Sigmoid colon (tissue), 7 donors: ENCODE results near the gene GATD1. TPM values are rescaled to one million over a fixed set of nuclear protein-coding genes. Genes with fewer than 3 reads are reported as not detected.

Experiments used
- DNase-seq: peaks from one replicate; pipeline ENCODE4 v3.0.0-alpha.2; 2019
- H3K27ac ChIP-seq, 4 donors: fragments of 200-600 bp; sonication (generic); one replicate each; pipeline ENCODE4 v1.5.1; 2016 to 2019; ENCODE audit warnings: mild to moderate bottlenecking in 1 of 4
- H3K27me3 ChIP-seq, 3 donors: fragments of 200-600 bp; sonication (generic); one replicate each; pipeline ENCODE4 v1.5.1; 2019; ENCODE audit warnings: mild to moderate bottlenecking in 1 of 3
- H3K36me3 ChIP-seq, 4 donors: fragments of 200-600 bp; sonication (generic); one replicate each; pipeline ENCODE4 v1.5.1; 2016 to 2019
- H3K4me1 ChIP-seq, 4 donors: fragments of 200-600 bp; sonication (generic); one replicate each; pipeline ENCODE4 v1.5.1; 2017 to 2019
- H3K4me3 ChIP-seq, 4 donors: fragments of 200-600 bp; sonication (generic); one replicate each; pipeline ENCODE4 v1.5.1; 2017 to 2019; ENCODE audit warnings: mild to moderate bottlenecking in 2 of 4, moderate library complexity in 1 of 4
- H3K9me3 ChIP-seq, 4 donors: fragments of 200-600 bp in 3 of 4; sonication (generic) in 3 of 4; one replicate each; pipeline versions ENCODE4 v1.5.1 to v1.6.1; 2013 to 2019
- EP300 ChIP-seq, 4 donors: sonication (generic); formaldehyde crosslinking; IDR thresholded peaks; one replicate each; pipeline ENCODE4 v1.6.1; 2017; ENCODE audit warnings: antibody characterized with exemption in 4 of 4
- POLR2A ChIP-seq, 2 donors: fragments of 450-650 bp; IDR thresholded peaks; one replicate each; pipeline ENCODE4 v1.6.1; 2016; ENCODE audit warnings: antibody characterized with exemption in 2 of 2, mild to moderate bottlenecking in 2 of 2, moderate library complexity in 2 of 2
- POLR2AphosphoS5 ChIP-seq, 4 donors: sonication (generic); formaldehyde crosslinking; IDR thresholded peaks; one replicate each; pipeline ENCODE4 v1.6.1; 2017; ENCODE audit warnings: antibody characterized with exemption in 4 of 4
- WGBS, 2 donors: extraction: QIAGEN DNeasy Blood & Tissue Kit; methylation state at CpG; one replicate each; pipeline ENCODE4 v1.1.7; 2013; 5-methylcytosine and 5-hydroxymethylcytosine counted together
- intact Hi-C: fragments of 100-400 bp; cut with DNase I; formaldehyde crosslinking; loops from one replicate; pipeline ENCODE4 v1.15.1; 2023
- polyA plus RNA-seq, 3 donors: library from polyadenylated mRNA; stranded (reverse); fragments of 200-250 nt; gene quantifications; one replicate each; pipeline ENCODE4 v1.2.3, GENCODE V29; 2013
- total RNA-seq, 4 donors: library from RNA; depleted of rRNA; stranded (reverse); fragments of >200 nt; gene quantifications; one replicate each; pipeline ENCODE4 v1.1.0, GENCODE V29; 2016
- TF ChIP-seq, protein P1 (sequence below), 4 experiments: fragments of 450-650 bp in 3 of 4; fragments of 200-600 bp in 1 of 4; IDR thresholded peaks; one replicate each; pipeline ENCODE4 v1.5.1; 2016 to 2019; ENCODE audit warnings: antibody characterized with exemption in 4 of 4, mild to moderate bottlenecking in 3 of 4, moderate library complexity in 2 of 4
- donor health status: healthy with polysubstance abuse.
- donor health status: Bipolar disorder and iron deficiency.
- donor health status: healthy.

GATD1 gene
- total and polyA plus RNA-seq, 7 donors, result 6.7 to 55.9 (median 15.7) TPM

DNA sequence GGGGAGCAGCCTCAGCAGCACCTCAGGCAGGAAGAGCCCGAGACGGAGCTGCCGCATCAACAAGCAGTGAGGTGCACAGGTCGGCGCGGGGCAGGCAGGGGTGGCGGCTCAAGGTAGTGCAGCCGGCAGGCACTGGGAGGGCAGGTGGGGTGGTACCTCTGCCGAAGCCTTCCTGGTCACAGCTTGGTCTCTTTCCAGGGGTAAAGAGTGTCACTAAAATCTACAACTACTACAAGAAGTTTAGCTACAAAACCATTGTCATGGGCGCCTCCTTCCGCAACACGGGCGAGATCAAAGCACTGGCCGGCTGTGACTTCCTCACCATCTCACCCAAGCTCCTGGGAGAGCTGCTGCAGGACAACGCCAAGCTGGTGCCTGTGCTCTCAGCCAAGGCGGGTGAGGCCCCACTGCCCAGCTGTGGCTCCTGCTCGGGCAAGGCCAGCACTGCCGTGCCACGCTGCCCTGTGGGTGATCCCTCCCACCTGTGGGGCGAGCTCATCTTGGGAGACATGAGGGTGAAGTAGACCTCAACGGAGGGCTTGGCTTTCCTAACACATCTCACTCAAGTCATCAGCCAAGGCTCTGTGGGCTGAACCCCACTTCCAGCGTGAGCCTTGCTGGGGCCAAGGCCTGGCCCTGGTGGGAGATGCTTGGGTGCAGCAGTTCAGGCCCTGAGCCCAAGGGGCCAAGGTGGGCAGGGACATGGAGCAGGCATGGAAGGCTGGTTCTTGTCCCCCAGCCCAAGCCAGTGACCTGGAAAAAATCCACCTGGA lies 13.6 kb downstream of the GATD1 start:
- TF ChIP-seq POLR2AphosphoS5 (IDR thresholded peaks at IDR 0.05) (no peak), POLR2A (IDR thresholded peaks at IDR 0.05) (no peak), EP300 (IDR thresholded peaks at IDR 0.05) (no peak)
- TF ChIP-seq, protein P1, sequence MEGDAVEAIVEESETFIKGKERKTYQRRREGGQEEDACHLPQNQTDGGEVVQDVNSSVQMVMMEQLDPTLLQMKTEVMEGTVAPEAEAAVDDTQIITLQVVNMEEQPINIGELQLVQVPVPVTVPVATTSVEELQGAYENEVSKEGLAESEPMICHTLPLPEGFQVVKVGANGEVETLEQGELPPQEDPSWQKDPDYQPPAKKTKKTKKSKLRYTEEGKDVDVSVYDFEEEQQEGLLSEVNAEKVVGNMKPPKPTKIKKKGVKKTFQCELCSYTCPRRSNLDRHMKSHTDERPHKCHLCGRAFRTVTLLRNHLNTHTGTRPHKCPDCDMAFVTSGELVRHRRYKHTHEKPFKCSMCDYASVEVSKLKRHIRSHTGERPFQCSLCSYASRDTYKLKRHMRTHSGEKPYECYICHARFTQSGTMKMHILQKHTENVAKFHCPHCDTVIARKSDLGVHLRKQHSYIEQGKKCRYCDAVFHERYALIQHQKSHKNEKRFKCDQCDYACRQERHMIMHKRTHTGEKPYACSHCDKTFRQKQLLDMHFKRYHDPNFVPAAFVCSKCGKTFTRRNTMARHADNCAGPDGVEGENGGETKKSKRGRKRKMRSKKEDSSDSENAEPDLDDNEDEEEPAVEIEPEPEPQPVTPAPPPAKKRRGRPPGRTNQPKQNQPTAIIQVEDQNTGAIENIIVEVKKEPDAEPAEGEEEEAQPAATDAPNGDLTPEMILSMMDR (IDR thresholded peaks at IDR 0.05), result no peak
- Histone ChIP-seq H3K4me3 (no peak overlapping the region), H3K9me3 (no peaks in the 10 kb centered on the region), H3K36me3 (peaks cover 20 to 85% (median 44%) of the 10 kb centered on the region in 4 donors), H3K27ac (no peak overlapping the region), H3K4me1 (no peaks in the 10 kb centered on the region), H3K27me3 (no peaks in the 10 kb centered on the region)
- intact Hi-C loops, result no loop called here
- DNase-seq, result no peak
- WGBS, 2 donors, result 69 to 88% methylated on average over 22 of the region's 22 CpGs

DNA sequence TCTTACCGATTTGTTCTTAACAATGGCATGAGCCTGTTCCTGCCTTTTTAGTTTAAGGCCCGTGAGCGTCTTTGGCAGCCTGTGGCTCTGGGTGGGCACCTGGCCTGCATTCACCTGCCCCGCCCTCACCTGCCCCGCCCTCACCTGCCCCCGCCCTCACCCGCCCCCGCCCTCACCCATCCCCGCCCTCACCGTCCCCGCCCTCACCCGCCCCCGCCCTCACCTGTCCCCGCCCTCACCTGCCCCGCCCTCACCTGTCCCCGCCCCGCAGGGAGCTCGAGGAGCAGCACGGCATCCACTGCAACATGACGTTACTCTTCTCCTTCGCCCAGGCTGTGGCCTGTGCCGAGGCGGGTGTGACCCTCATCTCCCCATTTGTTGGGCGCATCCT lies 14.2 kb downstream of the GATD1 start:
- no peaks in the 10 kb centered on the region for H3K27me3 ChIP-seq
- TF ChIP-seq POLR2AphosphoS5 (IDR thresholded peaks at IDR 0.05) (no peak), EP300 (IDR thresholded peaks at IDR 0.05) (no peak), POLR2A (IDR thresholded peaks at IDR 0.05) (no peak)
- TF ChIP-seq, protein P1 (IDR thresholded peaks at IDR 0.05), result no peak
- 22 to 76% methylated on average over 24 of the region's 24 CpGs for WGBS, 2 donors
- H3K4me1 ChIP-seq, result no peaks in the 10 kb centered on the region
- H3K4me3 ChIP-seq, result no peak overlapping the region
- H3K27ac ChIP-seq, result no peak overlapping the region
- DNase-seq, result no peak
- no peaks in the 10 kb centered on the region for H3K9me3 ChIP-seq
- H3K36me3 ChIP-seq, result peaks cover 20 to 92% (median 45%) of the 10 kb centered on the region in 4 donors
- intact Hi-C loops, result no loop called here

DNA sequence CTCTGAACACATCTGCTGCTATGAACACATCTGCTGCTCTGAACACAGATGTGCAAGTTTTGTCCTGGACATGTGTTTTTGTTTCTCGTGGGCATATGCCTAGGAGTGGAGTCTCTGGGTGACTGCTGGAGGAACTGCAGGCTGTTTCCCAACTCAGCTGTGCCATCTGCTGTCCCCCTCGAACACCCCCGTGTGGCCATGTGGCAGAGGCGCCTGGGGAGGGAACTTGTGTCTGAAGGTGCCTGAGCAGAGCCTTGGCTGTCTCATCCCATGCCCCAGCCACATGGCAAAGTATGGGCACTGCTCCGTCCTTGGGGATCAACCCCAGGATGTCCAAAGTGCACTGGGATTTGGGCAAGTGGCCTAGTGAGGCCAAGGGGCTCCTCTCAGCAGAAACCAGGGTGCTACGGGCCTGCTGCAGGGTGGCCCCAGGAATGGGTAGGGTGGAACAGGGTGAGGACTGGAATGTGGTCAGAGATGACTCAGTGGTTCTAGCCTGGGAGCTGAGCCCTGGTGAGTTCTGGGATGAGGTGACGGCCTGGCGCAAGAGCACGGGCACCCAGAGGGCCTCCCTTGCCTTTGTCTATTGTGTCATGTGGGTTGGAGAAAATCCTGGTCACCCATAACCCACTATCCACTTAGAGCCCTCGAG lies 14.7 kb downstream of the GATD1 start:
- Histone ChIP-seq H3K27me3 (no peaks in the 10 kb centered on the region), H3K36me3 (peaks cover 20 to 97% (median 46%) of the 10 kb centered on the region in 4 donors), H3K4me3 (no peak overlapping the region), H3K9me3 (no peaks in the 10 kb centered on the region), H3K4me1 (no peaks in the 10 kb centered on the region), H3K27ac (no peak overlapping the region)
- DNase-seq, result no peak
- TF ChIP-seq EP300 (IDR thresholded peaks at IDR 0.05) (no peak), POLR2AphosphoS5 (IDR thresholded peaks at IDR 0.05) (no peak), POLR2A (IDR thresholded peaks at IDR 0.05) (no peak)
- intact Hi-C loops, result no loop called here
- 19 to 57% methylated on average over 10 of the region's 10 CpGs for WGBS, 2 donors

DNA sequence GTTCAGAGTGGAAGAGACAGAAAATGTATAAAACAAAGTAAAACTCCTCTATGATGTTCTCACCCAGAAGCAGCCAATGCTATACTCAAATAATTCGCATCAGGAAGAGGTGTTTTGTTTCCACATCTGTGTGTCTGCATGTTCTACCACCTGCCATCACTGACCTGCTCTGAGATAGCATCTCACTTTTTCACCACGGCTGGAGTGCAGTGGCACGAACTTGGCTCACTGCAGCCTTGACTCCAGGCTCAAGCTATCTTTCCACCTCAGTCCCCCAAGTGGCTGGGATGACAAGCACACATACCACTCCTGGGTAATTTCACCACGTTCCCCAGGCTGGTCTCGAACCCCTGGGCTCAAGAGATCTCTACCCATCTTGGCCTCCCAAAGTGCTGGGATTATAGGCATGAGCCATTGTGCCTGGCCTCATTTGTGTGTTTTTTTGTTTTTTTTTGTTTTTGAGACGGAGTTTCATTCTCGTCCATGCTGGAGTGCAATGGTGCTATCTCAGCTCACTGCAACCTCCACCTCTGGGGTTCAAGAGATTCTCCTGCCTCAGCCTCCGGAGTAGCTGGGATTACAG lies 15.7 kb downstream of the GATD1 start:
- peaks cover 20 to 97% (median 45%) of the 10 kb centered on the region in 4 donors for H3K36me3 ChIP-seq
- intact Hi-C loops, result no loop called here
- no peak overlapping the region for H3K27ac ChIP-seq
- H3K9me3 ChIP-seq, result no peaks in the 10 kb centered on the region
- DNase-seq, result no peak
- H3K27me3 ChIP-seq, result no peaks in the 10 kb centered on the region
- H3K4me1 ChIP-seq, result no peaks in the 10 kb centered on the region
- H3K4me3 ChIP-seq, result no peak overlapping the region
- TF ChIP-seq, protein P1 (IDR thresholded peaks at IDR 0.05), result no peak
- TF ChIP-seq EP300 (IDR thresholded peaks at IDR 0.05) (no peak), POLR2A (IDR thresholded peaks at IDR 0.05) (no peak), POLR2AphosphoS5 (IDR thresholded peaks at IDR 0.05) (no peak)
- WGBS, 2 donors, result 93 to 94% methylated on average over 8 of the region's 8 CpGs

DNA sequence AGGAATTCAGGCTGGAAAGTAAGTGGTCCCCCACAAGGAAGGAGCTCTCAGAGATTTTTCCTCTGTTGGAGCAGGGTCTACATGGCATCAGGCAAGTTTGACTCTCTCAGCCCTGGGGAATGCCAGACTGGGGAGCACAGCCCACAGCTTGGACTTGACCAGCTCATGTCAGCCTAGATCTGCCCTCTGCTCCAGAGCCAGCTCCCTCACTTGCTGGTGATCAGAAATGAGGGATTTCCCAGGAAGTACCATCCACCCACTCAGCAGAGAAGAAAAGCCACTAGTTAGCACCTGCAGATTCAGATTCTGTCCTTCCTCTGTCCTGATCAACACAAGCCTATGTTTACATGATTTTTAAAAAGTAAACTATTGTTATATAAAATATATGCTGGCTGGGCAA lies 17.1 kb downstream of the GATD1 start:
- DNase-seq, result no peak
- Histone ChIP-seq H3K27ac (no peak overlapping the region), H3K4me1 (no peaks in the 10 kb centered on the region), H3K9me3 (no peaks in the 10 kb centered on the region), H3K36me3 (peaks cover 20 to 94% (median 46%) of the 10 kb centered on the region in 4 donors), H3K27me3 (no peaks in the 10 kb centered on the region), H3K4me3 (no peak overlapping the region)
- TF ChIP-seq, protein P1 (IDR thresholded peaks at IDR 0.05), result no peak
- no peak for TF ChIP-seq POLR2A (IDR thresholded peaks at IDR 0.05)
- intact Hi-C loops, result no loop called here
